GM12865 (cell line): Measurements from ENCODE around the gene MINDY1.

ENCODE experiments used
- DNase-seq: peaks from one replicate; pipeline ENCODE4 v3.0.0; 2010; ENCODE audit warnings: low read depth
- H3K4me3 ChIP-seq: 2 replicates; pipeline ENCODE4 v1.5.1; 2011; ENCODE audit warnings: mild to moderate bottlenecking, low read depth, low read length, control low read depth
- TF ChIP-seq, protein P1 (sequence below): IDR thresholded peaks from 2 replicates; pipeline ENCODE4 v1.5.1; 2011; ENCODE audit warnings: low read length, control low read depth, low read depth, inconsistent platforms; ENCODE audit not compliant: insufficient read depth; ENCODE audit errors: missing control alignments

MINDY1 gene

DNA sequence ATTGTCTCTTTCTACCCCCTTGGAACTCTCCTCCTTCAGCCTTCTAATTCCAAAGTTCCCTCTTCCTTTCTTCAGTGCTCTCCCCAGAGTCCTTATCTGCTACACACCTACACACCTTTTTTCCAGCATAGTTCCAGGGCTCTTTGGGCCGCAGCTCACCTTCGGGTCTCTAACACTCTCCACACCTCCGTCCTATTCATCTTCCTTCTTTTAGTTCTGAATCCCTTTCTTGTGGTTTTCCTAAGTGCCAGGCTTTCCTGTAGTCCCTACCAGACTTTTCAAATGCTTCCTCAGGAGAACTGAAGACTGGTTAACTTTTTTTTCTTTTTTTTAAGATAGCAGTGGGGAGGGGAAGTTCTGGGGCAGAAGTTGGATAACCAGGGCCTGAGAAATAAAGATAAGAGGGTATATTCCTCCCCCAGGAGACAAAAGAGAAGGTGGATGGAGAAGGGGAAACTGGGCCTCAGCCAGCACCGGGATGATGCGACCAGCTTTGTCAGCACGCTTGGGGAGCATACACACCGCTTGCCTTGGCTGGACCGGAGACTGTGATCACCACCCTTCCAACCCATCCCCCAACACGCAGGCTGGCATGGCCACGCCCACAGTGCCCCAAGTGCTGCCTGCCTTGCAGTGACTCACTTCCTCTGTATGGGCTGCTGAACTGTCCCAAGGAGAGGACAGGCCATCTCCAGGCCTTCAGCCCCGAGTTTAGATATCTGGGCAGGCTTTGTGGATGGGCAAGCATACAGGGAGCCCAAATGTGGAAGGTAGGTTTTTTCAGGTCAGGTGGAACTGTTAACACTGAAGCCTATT is 29.6 kb downstream of the MINDY1 start:
- H3K4me3 ChIP-seq: no peak overlapping the region
- peak; percentile 36 for DNase-seq
- TF ChIP-seq, protein P1, sequence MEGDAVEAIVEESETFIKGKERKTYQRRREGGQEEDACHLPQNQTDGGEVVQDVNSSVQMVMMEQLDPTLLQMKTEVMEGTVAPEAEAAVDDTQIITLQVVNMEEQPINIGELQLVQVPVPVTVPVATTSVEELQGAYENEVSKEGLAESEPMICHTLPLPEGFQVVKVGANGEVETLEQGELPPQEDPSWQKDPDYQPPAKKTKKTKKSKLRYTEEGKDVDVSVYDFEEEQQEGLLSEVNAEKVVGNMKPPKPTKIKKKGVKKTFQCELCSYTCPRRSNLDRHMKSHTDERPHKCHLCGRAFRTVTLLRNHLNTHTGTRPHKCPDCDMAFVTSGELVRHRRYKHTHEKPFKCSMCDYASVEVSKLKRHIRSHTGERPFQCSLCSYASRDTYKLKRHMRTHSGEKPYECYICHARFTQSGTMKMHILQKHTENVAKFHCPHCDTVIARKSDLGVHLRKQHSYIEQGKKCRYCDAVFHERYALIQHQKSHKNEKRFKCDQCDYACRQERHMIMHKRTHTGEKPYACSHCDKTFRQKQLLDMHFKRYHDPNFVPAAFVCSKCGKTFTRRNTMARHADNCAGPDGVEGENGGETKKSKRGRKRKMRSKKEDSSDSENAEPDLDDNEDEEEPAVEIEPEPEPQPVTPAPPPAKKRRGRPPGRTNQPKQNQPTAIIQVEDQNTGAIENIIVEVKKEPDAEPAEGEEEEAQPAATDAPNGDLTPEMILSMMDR: no peak

- DNase-seq: no peak
- TF ChIP-seq, protein P1: no peak
- no peak overlapping the region for H3K4me3 ChIP-seq
These were observed 30.3 kb downstream of the MINDY1 start for GRCh38 chr1:150976401-150976821.

- DNase-seq: peak; percentile 81
- TF ChIP-seq, protein P1: no peak
- H3K4me3 ChIP-seq: peak within 1 kb of the TSS; percentile 78
These were observed 31.9 kb downstream of the MINDY1 start, which contains the start of gene CERS2 for GRCh38 chr1:150974580-150975478. CERS2 (minus strand) TSS chr1:150974835; CDS start chr1:150969090, 5,745 bp downstream.

- TF ChIP-seq, protein P1: no peak
- peak; percentile 58 for DNase-seq
- peak overlapping the region; percentile 78 for H3K4me3 ChIP-seq
These were observed 32.7 kb downstream of the MINDY1 start for GRCh38 chr1:150973836-150974579.

GRCh38 chr1:150973258-150973835 is 33.4 kb downstream of the MINDY1 start:
- peak overlapping the region; percentile 78 for H3K4me3 ChIP-seq
- TF ChIP-seq, protein P1: no peak
- DNase-seq: peak; percentile 33

DNA sequence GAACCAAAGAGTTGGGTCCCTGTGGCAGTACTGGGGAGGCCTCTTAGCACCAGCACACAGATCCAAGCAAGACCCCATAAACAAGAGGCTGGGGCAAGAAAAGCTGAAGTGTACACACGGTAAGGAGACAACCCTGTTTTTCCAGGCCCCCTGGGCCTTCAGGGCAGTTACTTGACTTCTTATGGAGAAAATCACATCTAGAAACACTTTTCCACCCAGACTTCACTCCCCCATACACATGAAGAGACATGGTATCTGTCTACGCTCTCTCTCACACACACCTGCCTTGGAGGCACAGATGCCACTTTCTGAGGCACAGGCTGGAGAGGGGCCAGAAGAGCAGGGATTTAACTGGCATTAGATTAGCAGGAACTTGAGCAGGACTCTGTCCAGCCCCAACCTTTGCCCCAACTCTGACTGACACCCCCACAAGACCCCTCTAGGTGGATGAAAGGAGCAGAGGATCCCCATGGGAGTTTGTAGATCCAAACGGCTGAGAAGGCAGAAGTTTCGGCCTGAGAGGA is 34.2 kb downstream of the MINDY1 start:
- TF ChIP-seq, protein P1: no peak
- no peak overlapping the region for H3K4me3 ChIP-seq
- no peak for DNase-seq
